Measurements from ENCODE around the gene THRAP3. TPM values are rescaled to one million over a fixed set of nuclear protein-coding genes. Genes with fewer than 3 reads are reported as not detected.

THRAP3 gene
- total and polyA plus RNA-seq, 9 of the 15 experiments (the other 6 are each of a cell fraction or from before 2014, with no cell fraction given), result 66.2 to 135 (median 113) TPM

DNA sequence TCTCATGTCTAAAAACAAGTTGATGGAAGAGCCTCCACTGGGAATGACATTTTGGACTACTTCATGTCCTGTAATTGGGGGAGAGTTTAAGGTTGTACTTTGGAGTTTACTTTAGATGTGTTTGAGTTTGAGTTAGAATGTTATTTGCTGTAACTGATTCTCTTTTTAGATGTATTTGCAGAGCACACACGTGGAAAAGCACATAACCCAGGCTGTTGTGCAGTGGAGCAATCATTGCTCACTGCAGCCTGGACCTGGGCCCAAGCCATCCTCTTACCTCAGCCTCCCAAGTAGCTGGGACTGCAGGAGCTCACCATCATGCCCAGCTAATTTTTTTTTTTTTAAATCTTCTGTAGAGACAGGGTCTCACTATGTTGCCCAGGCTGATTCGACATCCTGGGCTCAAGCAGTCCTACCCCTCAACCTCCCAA lies 45.2 kb downstream of the THRAP3 start:
- Histone ChIP-seq H3K4me3 (no peak overlapping the region), H3K36me3 (ENCODE audit: control insufficient read depth, insufficient read depth, low read length) (peaks cover 71% of the 10 kb centered on the region), H3K9me3 (replicated peaks; ENCODE audit: control insufficient read depth, insufficient read depth, low read depth, low read length) (no peaks in the 10 kb centered on the region), H3K79me2 (ENCODE audit: control insufficient read depth, insufficient read depth, low read length) (peaks cover 66% of the 10 kb centered on the region), H3K9ac (ENCODE audit: insufficient read depth in 1 of 2, low read depth in 2 of 2, low read length in 2 of 2) (no peak overlapping the region), H3K9me1 (ENCODE audit: control insufficient read depth, insufficient read depth, low read length) (no peaks in the 10 kb centered on the region), H3K27me3 (ENCODE audit: control insufficient read depth in 2 of 2, insufficient read depth in 2 of 2, low read length in 2 of 2) (no peaks in the 10 kb centered on the region), H4K20me1 (replicated peaks; ENCODE audit: control insufficient read depth, insufficient read depth, low read length) (peaks cover 9% of the 10 kb centered on the region), H3K4me2 (ENCODE audit: insufficient read depth, low read length) (no peak overlapping the region), H3K27ac (ENCODE audit: extremely low read depth, low read depth, low read length) (no peak overlapping the region), H3K4me1 (replicated peaks in 1 of 2; ENCODE audit: control insufficient read depth in 2 of 2, insufficient read depth in 2 of 2, low read length in 2 of 2) (peaks cover 5 to 21% of the 10 kb centered on the region in 2 experiments; a peak in 4 of 5 replicates), H2AFZ (ENCODE audit: low read depth, low read length) (no peak overlapping the region)
- intact Hi-C loops (cut with micrococcal nuclease), result no loop called here
- ATAC-seq (no peak), DNase-seq (ENCODE audit: extremely low read depth in 1 of 4, low spot score in 3 of 4) (no peak), FAIRE-seq (no peak)
- no TSS peak for BruUV-seq (replicated peaks)
- ChIA-PET POLR2A (interaction anchor here (0.7 to 4.4 kb wide), 7 partner anchors 10 to 119 kb away, joined by 3 to 24 read pairs (median 6); partner anchors contain the start of gene THRAP3), CTCF (ENCODE audit: low intra/inter-chr PET ratio) (no interaction called here)
- in situ Hi-C loops (cut with MboI), result no loop called here
- WGBS (ENCODE audit: insufficient coverage, low coverage, missing lambda C conversion rate), result 70% methylated on average over 2 of the region's 2 CpGs
- no peak for TF ChIP-seq TARDBP (IDR thresholded peaks at IDR 0.05)
- TF ChIP-seq, protein P1, sequence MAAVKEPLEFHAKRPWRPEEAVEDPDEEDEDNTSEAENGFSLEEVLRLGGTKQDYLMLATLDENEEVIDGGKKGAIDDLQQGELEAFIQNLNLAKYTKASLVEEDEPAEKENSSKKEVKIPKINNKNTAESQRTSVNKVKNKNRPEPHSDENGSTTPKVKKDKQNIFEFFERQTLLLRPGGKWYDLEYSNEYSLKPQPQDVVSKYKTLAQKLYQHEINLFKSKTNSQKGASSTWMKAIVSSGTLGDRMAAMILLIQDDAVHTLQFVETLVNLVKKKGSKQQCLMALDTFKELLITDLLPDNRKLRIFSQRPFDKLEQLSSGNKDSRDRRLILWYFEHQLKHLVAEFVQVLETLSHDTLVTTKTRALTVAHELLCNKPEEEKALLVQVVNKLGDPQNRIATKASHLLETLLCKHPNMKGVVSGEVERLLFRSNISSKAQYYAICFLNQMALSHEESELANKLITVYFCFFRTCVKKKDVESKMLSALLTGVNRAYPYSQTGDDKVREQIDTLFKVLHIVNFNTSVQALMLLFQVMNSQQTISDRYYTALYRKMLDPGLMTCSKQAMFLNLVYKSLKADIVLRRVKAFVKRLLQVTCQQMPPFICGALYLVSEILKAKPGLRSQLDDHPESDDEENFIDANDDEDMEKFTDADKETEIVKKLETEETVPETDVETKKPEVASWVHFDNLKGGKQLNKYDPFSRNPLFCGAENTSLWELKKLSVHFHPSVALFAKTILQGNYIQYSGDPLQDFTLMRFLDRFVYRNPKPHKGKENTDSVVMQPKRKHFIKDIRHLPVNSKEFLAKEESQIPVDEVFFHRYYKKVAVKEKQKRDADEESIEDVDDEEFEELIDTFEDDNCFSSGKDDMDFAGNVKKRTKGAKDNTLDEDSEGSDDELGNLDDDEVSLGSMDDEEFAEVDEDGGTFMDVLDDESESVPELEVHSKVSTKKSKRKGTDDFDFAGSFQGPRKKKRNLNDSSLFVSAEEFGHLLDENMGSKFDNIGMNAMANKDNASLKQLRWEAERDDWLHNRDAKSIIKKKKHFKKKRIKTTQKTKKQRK (IDR thresholded peaks at IDR 0.05; ENCODE audit: borderline replicate concordance, low read depth, low read length), result no peak
- TF ChIP-seq RBM39 (optimal IDR thresholded peaks at IDR 0.05; ENCODE audit: low read depth, low read length), result no peak
- no peak for TF ChIP-seq POLR3G (IDR thresholded peaks at IDR 0.05; ENCODE audit: extremely low read depth, insufficient read length, insufficient replicate concordance)
- no peak for TF ChIP-seq KLF1 (tag; IDR thresholded peaks at IDR 0.05)
- TF ChIP-seq ETV6 (IDR thresholded peaks at IDR 0.05; ENCODE audit: borderline replicate concordance in 1 of 2, low read depth in 2 of 2, low read length in 1 of 2), result no peak
- TF ChIP-seq ETV6 (CRISPR knock-in tag; IDR thresholded peaks at IDR 0.05; ENCODE audit: borderline replicate concordance), result no peak
- TF ChIP-seq NFXL1 (CRISPR knock-in tag; IDR thresholded peaks at IDR 0.05), result no peak
- TF ChIP-seq ZFPM2 (CRISPR knock-in tag; IDR thresholded peaks at IDR 0.05), result no peak
- no peak for TF ChIP-seq NR2C1 (IDR thresholded peaks at IDR 0.05)
- TF ChIP-seq NR2C1 (tag; IDR thresholded peaks at IDR 0.05), result no peak
- TF ChIP-seq, protein P2, sequence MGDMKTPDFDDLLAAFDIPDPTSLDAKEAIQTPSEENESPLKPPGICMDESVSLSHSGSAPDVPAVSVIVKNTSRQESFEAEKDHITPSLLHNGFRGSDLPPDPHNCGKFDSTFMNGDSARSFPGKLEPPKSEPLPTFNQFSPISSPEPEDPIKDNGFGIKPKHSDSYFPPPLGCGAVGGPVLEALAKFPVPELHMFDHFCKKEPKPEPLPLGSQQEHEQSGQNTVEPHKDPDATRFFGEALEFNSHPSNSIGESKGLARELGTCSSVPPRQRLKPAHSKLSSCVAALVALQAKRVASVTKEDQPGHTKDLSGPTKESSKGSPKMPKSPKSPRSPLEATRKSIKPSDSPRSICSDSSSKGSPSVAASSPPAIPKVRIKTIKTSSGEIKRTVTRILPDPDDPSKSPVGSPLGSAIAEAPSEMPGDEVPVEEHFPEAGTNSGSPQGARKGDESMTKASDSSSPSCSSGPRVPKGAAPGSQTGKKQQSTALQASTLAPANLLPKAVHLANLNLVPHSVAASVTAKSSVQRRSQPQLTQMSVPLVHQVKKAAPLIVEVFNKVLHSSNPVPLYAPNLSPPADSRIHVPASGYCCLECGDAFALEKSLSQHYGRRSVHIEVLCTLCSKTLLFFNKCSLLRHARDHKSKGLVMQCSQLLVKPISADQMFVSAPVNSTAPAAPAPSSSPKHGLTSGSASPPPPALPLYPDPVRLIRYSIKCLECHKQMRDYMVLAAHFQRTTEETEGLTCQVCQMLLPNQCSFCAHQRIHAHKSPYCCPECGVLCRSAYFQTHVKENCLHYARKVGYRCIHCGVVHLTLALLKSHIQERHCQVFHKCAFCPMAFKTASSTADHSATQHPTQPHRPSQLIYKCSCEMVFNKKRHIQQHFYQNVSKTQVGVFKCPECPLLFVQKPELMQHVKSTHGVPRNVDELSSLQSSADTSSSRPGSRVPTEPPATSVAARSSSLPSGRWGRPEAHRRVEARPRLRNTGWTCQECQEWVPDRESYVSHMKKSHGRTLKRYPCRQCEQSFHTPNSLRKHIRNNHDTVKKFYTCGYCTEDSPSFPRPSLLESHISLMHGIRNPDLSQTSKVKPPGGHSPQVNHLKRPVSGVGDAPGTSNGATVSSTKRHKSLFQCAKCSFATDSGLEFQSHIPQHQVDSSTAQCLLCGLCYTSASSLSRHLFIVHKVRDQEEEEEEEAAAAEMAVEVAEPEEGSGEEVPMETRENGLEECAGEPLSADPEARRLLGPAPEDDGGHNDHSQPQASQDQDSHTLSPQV (IDR thresholded peaks at IDR 0.05), result no peak
- TF ChIP-seq CC2D1A (IDR thresholded peaks at IDR 0.05), result no peak
- TF ChIP-seq HCFC1 (IDR thresholded peaks at IDR 0.05; ENCODE audit: low read depth, low read length), result no peak
- TF ChIP-seq TOE1 (IDR thresholded peaks at IDR 0.05; ENCODE audit: borderline replicate concordance), result no peak
- no peak for TF ChIP-seq TOE1 (CRISPR knock-in tag; IDR thresholded peaks at IDR 0.05; ENCODE audit: borderline replicate concordance, low read depth)
- no peak for TF ChIP-seq ZKSCAN1 (IDR thresholded peaks at IDR 0.05; ENCODE audit: low read depth, low read length)
- TF ChIP-seq ZNF41 (CRISPR knock-in tag; conservative IDR thresholded peaks at IDR 0.05), result no peak

Data from K562 (cell line).